H1 (cell line): Measurements from ENCODE around the gene UTS2B. TPM values are rescaled to one million over a fixed set of nuclear protein-coding genes. Genes with fewer than 3 reads are reported as not detected.

Experiments used
- CTCF ChIA-PET: fragments of 300-600 bp; sonication (Branson Sonifier 250); formaldehyde crosslinking; loops from one replicate; lab custom pipeline; 2021; ENCODE audit not compliant: partially characterized antibody; lab: Charles Lee
- POLR2A ChIA-PET: fragments of 300-600 bp; sonication (Branson Sonifier 250); formaldehyde crosslinking; loops from one replicate; lab custom pipeline; 2021; ENCODE audit warnings: inconsistent platforms; ENCODE audit not compliant: partially characterized antibody; lab: Charles Lee
- DNase-seq, 2 experiments: peaks; one replicate each; pipeline versions ENCODE4 v3.0.0 to v3.0.0-alpha.2; 2010 to 2022; ENCODE audit warnings: low spot score in 2 of 2, low read depth in 1 of 2, mixed read lengths in 1 of 2
- FAIRE-seq: peaks from 2 replicates; lab custom pipeline; 2011; peaks lifted over from hg19 to GRCh38; lab: Jason Lieb, UNC
- H2AFZ ChIP-seq: 2 replicates; pipeline ENCODE4 v1.8.1; 2012; ENCODE audit warnings: low read length, inconsistent platforms
- H2AK5ac ChIP-seq: 2 replicates; pipeline ENCODE4 v1.6.1; 2013; ENCODE audit warnings: low read depth, low read length
- H2BK120ac ChIP-seq: replicated peaks from 2 replicates; pipeline ENCODE3; 2013; ENCODE audit warnings: low read depth, low read length, inconsistent platforms
- H2BK12ac ChIP-seq: 2 replicates; pipeline ENCODE4 v1.6.1; 2013; ENCODE audit warnings: low read depth, low read length
- H2BK15ac ChIP-seq: 2 replicates; pipeline ENCODE4 v1.6.1; 2013; ENCODE audit warnings: low read length
- H2BK20ac ChIP-seq: 2 replicates; pipeline ENCODE4 v1.6.1; 2013; ENCODE audit warnings: low read length
- H2BK5ac ChIP-seq: 2 replicates; pipeline ENCODE4 v1.6.1; 2013; ENCODE audit warnings: low read depth, low read length
- H3K14ac ChIP-seq: 2 replicates; pipeline ENCODE4 v1.6.1; 2013; ENCODE audit warnings: inconsistent platforms; ENCODE audit not compliant: insufficient read length
- H3K18ac ChIP-seq: 2 replicates; pipeline ENCODE4 v1.6.1; 2013; ENCODE audit warnings: low read length; ENCODE audit errors: extremely low read depth
- H3K23ac ChIP-seq: 2 replicates; pipeline ENCODE4 v1.6.1; 2013; ENCODE audit warnings: inconsistent platforms; ENCODE audit not compliant: insufficient read length
- H3K23me2 ChIP-seq: 2 replicates; pipeline ENCODE4 v1.6.1; 2013; ENCODE audit warnings: low read depth, low read length
- H3K27ac ChIP-seq: 2 replicates; pipeline ENCODE4 v1.6.1; 2011; ENCODE audit warnings: low read depth, low read length, inconsistent platforms
- H3K27me3 ChIP-seq, 4 experiments: replicated peaks in 1 of 4; 1 replicate in 1 of 4; 2 replicates in 3 of 4; pipeline versions ENCODE4 v1.6.1 to v1.8.1; 2011 to 2013; ENCODE audit warnings: low read length in 3 of 4, mild to moderate bottlenecking in 3 of 4, inconsistent platforms in 2 of 4, mixed read lengths in 2 of 4, moderate library complexity in 1 of 4; ENCODE audit not compliant: control insufficient read depth in 3 of 4, insufficient read depth in 3 of 4; ENCODE audit errors: extremely low read depth in 1 of 4
- H3K36me3 ChIP-seq, 4 experiments: 2 replicates each; pipeline versions ENCODE4 v1.6.1 to v1.8.1; 2011 to 2013; ENCODE audit warnings: mild to moderate bottlenecking in 4 of 4, low read length in 3 of 4, moderate library complexity in 2 of 4, control low read depth in 1 of 4, inconsistent platforms in 1 of 4; ENCODE audit not compliant: insufficient read depth in 4 of 4, control insufficient read depth in 2 of 4
- H3K4ac ChIP-seq: replicated peaks from 2 replicates; pipeline ENCODE3; 2013; ENCODE audit warnings: low read length, low read depth, mixed read lengths, inconsistent platforms; ENCODE audit not compliant: insufficient read length
- H3K4me1 ChIP-seq, 4 experiments: replicated peaks in 1 of 4; 1 replicate in 1 of 4; 2 replicates in 3 of 4; pipeline versions ENCODE4 v1.6.1 to v1.8.1; 2011 to 2013; ENCODE audit warnings: low read length in 3 of 4, inconsistent platforms in 2 of 4, mixed read lengths in 1 of 4; ENCODE audit not compliant: insufficient read depth in 4 of 4, control insufficient read depth in 3 of 4
- H3K4me2 ChIP-seq, 2 experiments: 2 replicates each; pipeline versions ENCODE4 v1.6.1 to v1.8.1; 2011 to 2013; ENCODE audit warnings: low read depth in 2 of 2, low read length in 2 of 2, control low read depth in 1 of 2, inconsistent platforms in 1 of 2, mild to moderate bottlenecking in 1 of 2; ENCODE audit not compliant: insufficient read depth in 1 of 2
- H3K4me3 ChIP-seq, 4 experiments: fragments of 200-600, 300-600 bp in 1 of 4; sonication (generic), shearing (Covaris generic), sonication (Bioruptor Twin) in 1 of 4; 2 replicates each; pipeline versions ENCODE4 v1.5.1 to v1.8.1; 2011 to 2016; ENCODE audit warnings: low read length in 4 of 4, low read depth in 3 of 4, control low read depth in 2 of 4, inconsistent platforms in 2 of 4, mild to moderate bottlenecking in 2 of 4, mixed read lengths in 1 of 4, moderate library complexity in 1 of 4; ENCODE audit not compliant: insufficient read depth in 2 of 4; ENCODE audit errors: extremely low read depth in 1 of 4
- H3K56ac ChIP-seq: replicated peaks from 2 replicates; pipeline ENCODE3; 2013; ENCODE audit warnings: low read depth, mild to moderate bottlenecking, mixed read lengths, low read length, inconsistent platforms; ENCODE audit not compliant: insufficient read length
- H3K79me1 ChIP-seq: 2 replicates; pipeline ENCODE4 v1.6.1; 2013; ENCODE audit warnings: low read depth, low read length, control low read depth
- H3K79me2 ChIP-seq, 2 experiments: 2 replicates each; pipeline versions ENCODE4 v1.6.1 to v1.8.1; 2012 to 2013; ENCODE audit warnings: low read length in 2 of 2, mild to moderate bottlenecking in 2 of 2, inconsistent platforms in 1 of 2; ENCODE audit not compliant: insufficient read depth in 2 of 2, control insufficient read depth in 1 of 2
- H3K9ac ChIP-seq, 4 experiments: replicated peaks in 1 of 4; 1 replicate in 1 of 4; 2 replicates in 3 of 4; pipeline versions ENCODE4 v1.6.1 to v1.8.1; 2011 to 2013; ENCODE audit warnings: low read depth in 3 of 4, low read length in 3 of 4, control low read depth in 2 of 4, mild to moderate bottlenecking in 2 of 4, moderate library complexity in 2 of 4, inconsistent platforms in 1 of 4; ENCODE audit errors: extremely low read depth in 1 of 4
- H3K9me3 ChIP-seq, 2 experiments: 2 replicates each; pipeline versions ENCODE4 v1.6.1 to v1.8.1; 2012 to 2013; ENCODE audit warnings: mild to moderate bottlenecking in 2 of 2, moderate library complexity in 2 of 2, control low read depth in 1 of 2, inconsistent platforms in 1 of 2, low read depth in 1 of 2, low read length in 1 of 2, mixed read lengths in 1 of 2; ENCODE audit not compliant: insufficient read depth in 2 of 2
- H4K20me1 ChIP-seq, 2 experiments: replicated peaks in 1 of 2; 2 replicates each; pipeline versions ENCODE3 to v1.8.1; 2011 to 2013; ENCODE audit warnings: inconsistent platforms in 2 of 2, low read length in 2 of 2, mild to moderate bottlenecking in 1 of 2; ENCODE audit not compliant: insufficient read depth in 2 of 2, control insufficient read depth in 1 of 2
- H4K5ac ChIP-seq: 2 replicates; pipeline ENCODE4 v1.6.1; 2013; ENCODE audit warnings: low read length, low read depth, mixed read lengths, inconsistent platforms; ENCODE audit not compliant: insufficient read length
- H4K8ac ChIP-seq: 2 replicates; pipeline ENCODE4 v1.8.0; 2013; ENCODE audit warnings: mild to moderate bottlenecking, moderate library complexity, low read length, inconsistent platforms; ENCODE audit not compliant: insufficient read depth; ENCODE audit errors: extremely low read depth
- H4K91ac ChIP-seq: replicated peaks from 2 replicates; pipeline ENCODE3; 2013; ENCODE audit warnings: low read length, mixed read lengths, inconsistent platforms; ENCODE audit not compliant: insufficient read length
- BRCA1 ChIP-seq: IDR thresholded peaks from 2 replicates; pipeline ENCODE4 v1.6.1; 2012; ENCODE audit warnings: low read depth, low read length, improper control_type of control experiment
- CHD2 ChIP-seq: IDR thresholded peaks from 2 replicates; pipeline ENCODE4 v1.6.1; 2012; ENCODE audit warnings: low read length, improper control_type of control experiment
- HDAC2 ChIP-seq, 2 experiments: fragments of 300-600 bp in 1 of 2; sonication (generic) in 1 of 2; IDR thresholded peaks; 2 replicates each; pipeline ENCODE4 v1.6.1; 2011 to 2012; ENCODE audit warnings: low read depth in 2 of 2, low read length in 2 of 2, mild to moderate bottlenecking in 2 of 2, moderate library complexity in 2 of 2, borderline replicate concordance in 1 of 2, inconsistent platforms in 1 of 2
- KDM5A ChIP-seq: fragments of 200-600 bp; IDR thresholded peaks from 2 replicates; pipeline ENCODE4 v1.7.1; 2012; ENCODE audit warnings: mild to moderate bottlenecking, low read length, inconsistent platforms, mixed read lengths
- NANOG ChIP-seq: IDR thresholded peaks from 2 replicates; pipeline ENCODE4 v1.6.1; 2011; ENCODE audit warnings: low read length, low read depth, mild to moderate bottlenecking, inconsistent platforms; ENCODE audit not compliant: insufficient read depth, poor library complexity, severe bottlenecking
- NRF1 ChIP-seq: IDR thresholded peaks from 2 replicates; pipeline ENCODE4 v1.6.1; 2011; ENCODE audit warnings: mild to moderate bottlenecking, low read depth, low read length, improper control_type of control experiment
- RXRA ChIP-seq: IDR thresholded peaks from 2 replicates; pipeline ENCODE4 v1.6.1; 2011; ENCODE audit warnings: low read depth, mild to moderate bottlenecking, low read length, moderate library complexity; ENCODE audit not compliant: insufficient read depth
- SAP30 ChIP-seq: fragments of 300-600 bp; sonication (generic); IDR thresholded peaks from 2 replicates; pipeline ENCODE4 v1.7.1; 2012; ENCODE audit warnings: low read length, moderate library complexity, mild to moderate bottlenecking, inconsistent platforms; ENCODE audit not compliant: insufficient read depth, insufficient replicate concordance
- SIN3A ChIP-seq, 2 experiments: IDR thresholded peaks in 1 of 2; conservative IDR thresholded peaks in 1 of 2; 2 replicates each; pipeline ENCODE4 v1.6.1; 2011 to 2012; ENCODE audit warnings: low read length in 2 of 2, improper control_type of control experiment in 1 of 2, low read depth in 1 of 2, mild to moderate bottlenecking in 1 of 2
- SUZ12 ChIP-seq: fragments of 200-600 bp; sonication (generic); IDR thresholded peaks from 2 replicates; pipeline ENCODE4 v1.6.1; 2012; ENCODE audit warnings: mild to moderate bottlenecking, inconsistent platforms, low read length, moderate library complexity, mixed read lengths
- polyA plus RNA-seq, 7 experiments: library from polyadenylated mRNA; depleted of rRNA in 3 of 7; stranded (reverse) in 5 of 7; unstranded in 2 of 7; fragments of >200 nt in 5 of 7; fragments of 200-250 nt in 2 of 7; gene quantifications; 1 replicate in 5 of 7; 2 replicates in 1 of 7; 4 replicates in 1 of 7; pipeline versions ENCODE4 v1.2.1 to v1.2.3, GENCODE V29; 2011 to 2013; ENCODE audit warnings: missing spikeins in 2 of 7, mixed read lengths in 2 of 7
- total RNA-seq: library from RNA; stranded (reverse); fragmentation: NEBNext Ultra II Directional; extraction: Animal tissue kit (Norgen Biotek cat#: 25700); gene quantifications from 2 replicates; pipeline ENCODE4 v1.2.1, GENCODE V29; 2021

The UTS2B gene
- total and polyA plus RNA-seq, 2 of the 8 experiments (the other 6 are each of a cell fraction or from before 2014, with no cell fraction given): not detected

DNA sequence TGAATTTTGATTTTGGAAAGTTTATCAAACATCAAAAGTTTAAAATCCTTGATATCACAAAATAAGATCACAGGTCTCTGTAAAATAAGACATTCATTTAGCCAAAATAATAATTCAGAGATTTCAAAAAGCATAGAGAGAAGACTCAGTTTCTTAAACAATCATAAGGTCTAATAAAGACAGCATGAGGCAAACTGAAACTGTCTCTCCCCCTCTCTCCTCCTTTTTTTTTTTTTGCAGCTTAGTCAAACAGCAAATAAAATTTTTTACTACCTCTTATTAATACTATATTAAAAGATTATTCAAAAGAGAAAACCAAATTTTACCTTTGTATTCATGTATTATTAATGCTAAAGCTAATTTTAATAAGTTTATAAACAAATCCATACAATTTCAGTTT is 73.9 kb downstream of the UTS2B start:
- Histone ChIP-seq H3K23me2 (no peaks in the 10 kb centered on the region), H3K9ac (no peak overlapping the region), H2AFZ (no peak overlapping the region), H2BK120ac (no peak overlapping the region), H4K20me1 (no peaks in the 10 kb centered on the region), H3K4me1 (peaks cover 3 to 17% (median 15%) of the 10 kb centered on the region in 4 experiments; a peak in 5 of 7 replicates), H3K27ac (no peak overlapping the region), H2BK12ac (no peak overlapping the region), H4K5ac (no peak overlapping the region), H3K27me3 (no peaks in the 10 kb centered on the region), H3K14ac (no peak overlapping the region), H3K4me3 (no peak overlapping the region), H3K4me2 (no peak overlapping the region), H2AK5ac (no peak overlapping the region), H3K23ac (no peak overlapping the region), H2BK20ac (no peak overlapping the region), H3K56ac (no peak overlapping the region), H3K79me1 (no peaks in the 10 kb centered on the region), H3K79me2 (no peaks in the 10 kb centered on the region), H3K18ac (no peak overlapping the region), H3K9me3 (no peaks in the 10 kb centered on the region), H2BK15ac (no peak overlapping the region), H3K36me3 (no peaks in the 10 kb centered on the region), H3K4ac (no peak overlapping the region), H4K91ac (no peak overlapping the region), H4K8ac (no peak overlapping the region), H2BK5ac (no peak overlapping the region)
- FAIRE-seq: no peak
- POLR2A ChIA-PET: no interaction called here
- DNase-seq: no peak
- TF ChIP-seq RXRA (no peak), CHD2 (no peak), BRCA1 (no peak), NRF1 (no peak), HDAC2 (IDR thresholded peaks at IDR 0.05; ENCODE audit: borderline replicate concordance in 1 of 2, low read depth in 2 of 2, low read length in 2 of 2) (no peak), SIN3A (conservative IDR thresholded peaks at IDR 0.05 in 1 of 2, IDR thresholded peaks at IDR 0.05 in 1 of 2; ENCODE audit: low read depth in 1 of 2, low read length in 2 of 2) (no peak), KDM5A (no peak), SAP30 (no peak), NANOG (no peak), SUZ12 (no peak)
- CTCF ChIA-PET: no interaction called here
